HEK293 (cell line): ENCODE measurements around the gene MC1R.
A peak's percentile ranks its signal among the peaks of the same experiment; 100 is the strongest.

ENCODE experiments used
- CTCF ChIA-PET: fragments of 350-600 bp; formaldehyde crosslinking; extraction: SDS; loops from one replicate; lab custom pipeline; 2021; ENCODE audit warnings: antibody characterized with exemption; lab: Yijun Ruan, JAX
- POLR2A ChIA-PET: fragments of 300-600 bp; formaldehyde crosslinking; extraction: SDS; loops from one replicate; lab custom pipeline; 2020; ENCODE audit warnings: antibody characterized with exemption, inconsistent platforms; lab: Yijun Ruan, JAX
- H3K27ac ChIP-seq: fragments of 200-500 bp; sonication (Bioruptor generic); 2 replicates; pipeline ENCODE4 v1.5.1; 2014; ENCODE audit warnings: low read depth, low read length, control low read depth, inconsistent platforms; ENCODE audit errors: extremely low read depth
- H3K36me3 ChIP-seq, 2 experiments: fragments of 200-500 bp in 1 of 2; sonication (Bioruptor generic) in 1 of 2; 1 replicate in 1 of 2; 2 replicates in 1 of 2; pipeline ENCODE4 v1.5.1; 2014 to 2017; ENCODE audit warnings: inconsistent platforms in 2 of 2, low read length in 2 of 2; ENCODE audit not compliant: control insufficient read depth in 2 of 2, insufficient read depth in 1 of 2
- H3K4me1 ChIP-seq: fragments of 200-500 bp; sonication (Bioruptor generic); 2 replicates; pipeline ENCODE4 v1.5.1; 2014; ENCODE audit warnings: mild to moderate bottlenecking, low read length, inconsistent platforms; ENCODE audit not compliant: control insufficient read depth, insufficient read depth
- H3K4me3 ChIP-seq: 2 replicates; pipeline ENCODE4 v1.5.1; 2011; ENCODE audit warnings: low read depth, mild to moderate bottlenecking, control low read depth, low read length, moderate library complexity
- H3K9me3 ChIP-seq: fragments of 200-500 bp; sonication (Bioruptor generic); 2 replicates; pipeline ENCODE4 v1.5.1; 2014; ENCODE audit warnings: low read depth, low read length, inconsistent platforms; ENCODE audit not compliant: control insufficient read depth, insufficient read depth
- SALL2 ChIP-seq: fragments of 450-650 bp; formaldehyde crosslinking; IDR thresholded peaks from 2 replicates; pipeline ENCODE4 v1.5.0; 2017; ENCODE audit warnings: missing biosample characterization, mild to moderate bottlenecking, missing genetic modification characterization, borderline replicate concordance
- YY1 ChIP-seq: fragments of 450-650 bp; formaldehyde crosslinking; IDR thresholded peaks from 2 replicates; pipeline ENCODE4 v1.5.1; 2018; ENCODE audit warnings: missing biosample characterization, missing genetic modification characterization
- YY2 ChIP-seq: fragments of 450-650 bp; formaldehyde crosslinking; IDR thresholded peaks from 2 replicates; pipeline ENCODE4 v1.5.1; 2016; ENCODE audit warnings: missing biosample characterization, missing genetic modification characterization
- ZBTB17 ChIP-seq: fragments of 450-650 bp; formaldehyde crosslinking; IDR thresholded peaks from 2 replicates; pipeline ENCODE4 v1.5.1; 2016; ENCODE audit warnings: missing biosample characterization, missing genetic modification characterization
- ZEB2 ChIP-seq: fragments of 450-650 bp; formaldehyde crosslinking; IDR thresholded peaks from 2 replicates; pipeline ENCODE4 v1.5.1; 2016; ENCODE audit warnings: missing biosample characterization, missing genetic modification characterization
- ZFP69B ChIP-seq: fragments of 450-650 bp; formaldehyde crosslinking; IDR thresholded peaks from 2 replicates; pipeline ENCODE4 v1.5.1; 2016; ENCODE audit warnings: missing biosample characterization, missing genetic modification characterization
- ZNF112 ChIP-seq: fragments of 450-650 bp; formaldehyde crosslinking; IDR thresholded peaks from 2 replicates; pipeline ENCODE4 v1.5.0; 2017; ENCODE audit warnings: missing biosample characterization, missing genetic modification characterization
- ZNF23 ChIP-seq: fragments of 450-650 bp; formaldehyde crosslinking; IDR thresholded peaks from 2 replicates; pipeline ENCODE4 v1.5.1; 2016; ENCODE audit warnings: missing biosample characterization, missing genetic modification characterization, borderline replicate concordance
- ZNF24 ChIP-seq: fragments of 450-650 bp; formaldehyde crosslinking; IDR thresholded peaks from 2 replicates; pipeline ENCODE4 v1.5.1; 2016; ENCODE audit warnings: missing biosample characterization, missing genetic modification characterization
- ZNF324 ChIP-seq: fragments of 450-650 bp; formaldehyde crosslinking; IDR thresholded peaks from 2 replicates; pipeline ENCODE4 v1.5.1; 2016; ENCODE audit warnings: missing biosample characterization, missing genetic modification characterization
- ZNF37A ChIP-seq: fragments of 450-650 bp; IDR thresholded peaks from 2 replicates; pipeline ENCODE4 v1.5.1; 2018; ENCODE audit warnings: missing biosample characterization, missing genetic modification characterization
- ZNF529 ChIP-seq: fragments of 450-650 bp; formaldehyde crosslinking; IDR thresholded peaks from 2 replicates; pipeline ENCODE4 v1.5.1; 2017; ENCODE audit warnings: missing genetic modification characterization, missing biosample characterization; ENCODE audit not compliant: insufficient replicate concordance
- ZNF621 ChIP-seq: fragments of 450-650 bp; formaldehyde crosslinking; IDR thresholded peaks from 2 replicates; pipeline ENCODE4 v1.5.1; 2017; ENCODE audit warnings: missing biosample characterization, missing genetic modification characterization
- ZNF624 ChIP-seq: fragments of 450-650 bp; formaldehyde crosslinking; IDR thresholded peaks from 2 replicates; pipeline ENCODE4 v1.5.1; 2017; ENCODE audit warnings: missing biosample characterization, missing genetic modification characterization
- ZNF837 ChIP-seq: fragments of 450-650 bp; formaldehyde crosslinking; IDR thresholded peaks from 2 replicates; pipeline ENCODE4 v1.5.1; 2016; ENCODE audit warnings: missing biosample characterization, missing genetic modification characterization
- ZSCAN30 ChIP-seq: fragments of 450-650 bp; IDR thresholded peaks from 2 replicates; pipeline ENCODE4 v1.5.1; 2018; ENCODE audit warnings: missing biosample characterization, mild to moderate bottlenecking, missing genetic modification characterization, moderate library complexity
- TF ChIP-seq, protein P1 (sequence below): fragments of 450-650 bp; formaldehyde crosslinking; IDR thresholded peaks from 2 replicates; pipeline ENCODE4 v1.5.1; 2017; ENCODE audit warnings: missing biosample characterization, missing genetic modification characterization
- TF ChIP-seq, protein P2 (sequence below): sonication (generic); formaldehyde crosslinking; IDR thresholded peaks from 2 replicates; pipeline ENCODE4 v1.8.1; 2022; ENCODE audit warnings: mild to moderate bottlenecking, moderate library complexity, missing genetic modification reagents
- TF ChIP-seq, protein P3 (sequence below): fragments of 450-650 bp; formaldehyde crosslinking; IDR thresholded peaks from 2 replicates; pipeline ENCODE4 v1.5.1; 2016; ENCODE audit warnings: missing biosample characterization, missing genetic modification characterization, borderline replicate concordance
- TF ChIP-seq, protein P4 (sequence below): fragments of 450-650 bp; formaldehyde crosslinking; IDR thresholded peaks from 2 replicates; pipeline ENCODE4 v1.5.1; 2016; ENCODE audit warnings: missing biosample characterization, missing genetic modification characterization

Gene MC1R

DNA sequence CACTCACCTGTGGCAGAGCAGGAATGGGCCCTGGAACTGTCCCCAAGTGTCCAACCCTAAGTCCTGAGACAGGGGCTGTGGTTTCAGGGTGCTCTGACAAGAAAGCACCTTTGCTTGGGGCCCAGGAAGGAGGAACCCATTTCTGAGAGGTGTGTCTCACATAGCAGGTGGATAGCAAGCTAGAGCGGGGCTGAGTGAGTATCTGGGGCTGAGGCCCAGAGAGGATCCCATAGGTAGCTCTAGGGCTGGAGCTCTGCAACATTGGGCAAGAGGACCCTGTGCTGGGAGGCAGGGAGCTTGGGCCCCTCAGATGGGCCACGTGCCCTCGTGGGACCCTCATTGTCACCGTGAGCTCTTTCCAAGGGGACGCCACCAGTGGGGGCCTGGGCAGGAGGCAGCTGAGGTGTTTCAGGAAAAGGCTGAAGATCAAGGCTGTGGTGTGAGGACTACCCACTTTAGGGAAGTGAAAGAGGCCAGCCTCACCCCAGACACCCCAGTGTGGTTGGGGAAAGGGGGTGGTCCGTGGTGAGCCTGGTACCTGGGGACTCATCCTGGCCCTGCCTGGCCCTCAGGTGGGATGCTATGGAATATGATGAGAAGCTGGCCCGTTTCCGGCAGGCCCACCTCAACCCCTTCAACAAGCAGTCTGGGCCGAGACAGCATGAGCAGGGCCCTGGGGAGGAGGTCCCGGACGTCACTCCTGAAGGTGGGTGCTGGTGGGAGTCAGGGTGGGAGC, 35.2 kb downstream of the MC1R start:
- no peak for TF ChIP-seq ZNF837
- TF ChIP-seq ZBTB17 (tag by site-specific recombination): no peak
- no peak for TF ChIP-seq ZNF624 (tag by site-specific recombination)
- no peak for TF ChIP-seq YY1 (tag by site-specific recombination)
- H3K27ac ChIP-seq: 0 out of 2 replicates have a peak overlapping the region, but pooled peaks have one; percentile 16
- peaks cover 7 to 45% of the 10 kb centered on the region in 2 experiments; a peak in 2 of 3 replicates for H3K36me3 ChIP-seq
- ChIA-PET POLR2A (interaction anchor here (1.3 to 1.6 kb wide), 2 partner anchors 31 to 69 kb away, joined by 3 to 6 read pairs; partner anchors contain the start of gene TUBB3), CTCF (no interaction called here)
- H3K9me3 ChIP-seq: no peaks in the 10 kb centered on the region
- no peaks in the 10 kb centered on the region for H3K4me1 ChIP-seq
- H3K4me3 ChIP-seq: no peak overlapping the region

DNA sequence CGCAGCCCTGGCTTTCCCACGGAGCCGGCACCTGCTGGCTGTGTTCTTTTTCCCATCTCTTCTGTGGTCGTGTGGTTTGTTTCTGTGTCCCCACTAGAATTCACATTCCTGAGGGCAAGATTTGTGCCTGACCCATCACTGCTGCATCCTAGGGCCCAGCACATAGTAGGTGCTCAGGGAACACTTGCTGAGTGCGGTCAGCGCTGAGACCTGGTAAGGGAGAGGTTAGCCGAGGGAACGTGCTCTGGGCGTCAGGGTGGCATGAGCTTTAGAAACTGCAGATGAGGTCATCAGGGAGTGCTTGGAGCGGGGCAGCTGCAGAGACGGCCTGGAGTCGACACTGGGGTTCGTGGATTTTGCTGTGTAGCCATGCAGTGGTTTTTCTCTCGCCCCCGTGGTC, 35.8 kb downstream of the MC1R start:
- Histone ChIP-seq H3K4me1 (no peaks in the 10 kb centered on the region), H3K36me3 (peaks cover 7 to 51% of the 10 kb centered on the region in 2 experiments; a peak in 2 of 3 replicates), H3K27ac (no peak overlapping the region), H3K9me3 (no peaks in the 10 kb centered on the region), H3K4me3 (no peak overlapping the region)
- CTCF ChIA-PET: interaction anchor here (0.7 kb wide), 1 partner anchor 246 kb away, joined by 3 read pairs; no protein-coding TSS in a partner anchor
- POLR2A ChIA-PET: interaction anchor here (1.3 to 1.6 kb wide), 2 partner anchors 31 to 68 kb away, joined by 3 to 6 read pairs; partner anchors contain the start of gene TUBB3
- TF ChIP-seq, protein P1, sequence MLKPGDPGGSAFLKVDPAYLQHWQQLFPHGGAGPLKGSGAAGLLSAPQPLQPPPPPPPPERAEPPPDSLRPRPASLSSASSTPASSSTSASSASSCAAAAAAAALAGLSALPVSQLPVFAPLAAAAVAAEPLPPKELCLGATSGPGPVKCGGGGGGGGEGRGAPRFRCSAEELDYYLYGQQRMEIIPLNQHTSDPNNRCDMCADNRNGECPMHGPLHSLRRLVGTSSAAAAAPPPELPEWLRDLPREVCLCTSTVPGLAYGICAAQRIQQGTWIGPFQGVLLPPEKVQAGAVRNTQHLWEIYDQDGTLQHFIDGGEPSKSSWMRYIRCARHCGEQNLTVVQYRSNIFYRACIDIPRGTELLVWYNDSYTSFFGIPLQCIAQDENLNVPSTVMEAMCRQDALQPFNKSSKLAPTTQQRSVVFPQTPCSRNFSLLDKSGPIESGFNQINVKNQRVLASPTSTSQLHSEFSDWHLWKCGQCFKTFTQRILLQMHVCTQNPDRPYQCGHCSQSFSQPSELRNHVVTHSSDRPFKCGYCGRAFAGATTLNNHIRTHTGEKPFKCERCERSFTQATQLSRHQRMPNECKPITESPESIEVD (tag by site-specific recombination): no peak
- TF ChIP-seq SALL2 (tag by site-specific recombination) (no peak), ZNF324 (no peak), ZEB2 (tag by site-specific recombination) (no peak), ZNF529 (tag by site-specific recombination) (no peak), ZNF837 (no peak), ZSCAN30 (tag by site-specific recombination) (no peak), YY2 (no peak), ZNF24 (tag by site-specific recombination) (no peak)
- TF ChIP-seq, protein P2, sequence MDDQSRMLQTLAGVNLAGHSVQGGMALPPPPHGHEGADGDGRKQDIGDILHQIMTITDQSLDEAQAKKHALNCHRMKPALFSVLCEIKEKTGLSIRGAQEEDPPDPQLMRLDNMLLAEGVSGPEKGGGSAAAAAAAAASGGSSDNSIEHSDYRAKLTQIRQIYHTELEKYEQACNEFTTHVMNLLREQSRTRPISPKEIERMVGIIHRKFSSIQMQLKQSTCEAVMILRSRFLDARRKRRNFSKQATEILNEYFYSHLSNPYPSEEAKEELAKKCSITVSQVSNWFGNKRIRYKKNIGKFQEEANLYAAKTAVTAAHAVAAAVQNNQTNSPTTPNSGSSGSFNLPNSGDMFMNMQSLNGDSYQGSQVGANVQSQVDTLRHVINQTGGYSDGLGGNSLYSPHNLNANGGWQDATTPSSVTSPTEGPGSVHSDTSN (CRISPR knock-in tag): no peak

DNA sequence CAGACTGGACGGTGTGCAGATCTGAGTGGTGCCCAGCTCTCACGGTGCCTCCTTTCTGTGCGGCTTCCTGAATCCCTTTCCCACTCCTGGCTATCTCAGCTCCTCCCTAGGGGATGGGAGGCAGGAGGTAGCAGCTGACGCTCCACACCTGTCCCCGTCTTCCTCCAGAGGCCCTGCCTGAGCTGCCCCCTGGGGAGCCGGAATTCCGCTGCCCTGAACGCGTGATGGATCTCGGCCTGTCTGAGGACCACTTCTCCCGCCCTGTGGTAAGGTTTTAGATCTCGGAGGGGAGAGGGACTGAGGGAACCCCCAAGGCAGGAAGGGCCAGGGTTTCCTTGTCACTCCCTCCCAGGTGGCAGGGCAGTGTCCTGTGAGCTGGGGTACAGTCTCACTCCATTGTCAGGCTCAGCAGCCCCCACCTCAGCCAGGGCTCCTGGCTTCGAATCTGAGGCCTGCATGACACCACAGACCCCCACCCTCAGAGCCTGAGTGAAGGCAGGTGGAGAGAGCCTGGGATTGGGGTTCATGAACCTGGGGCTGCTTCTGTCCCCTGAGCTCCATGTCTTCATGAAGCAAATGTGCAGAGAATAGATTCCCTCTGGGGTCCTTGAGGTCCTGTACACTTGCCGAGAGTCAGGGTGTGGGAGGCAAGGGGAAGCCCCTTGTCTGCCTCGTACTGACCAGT, 36.5 kb downstream of the MC1R start:
- ChIA-PET POLR2A (interaction anchor here (1.3 to 1.6 kb wide), 2 partner anchors 32 to 67 kb away, joined by 3 to 6 read pairs; partner anchors contain the start of gene TUBB3), CTCF (interaction anchor here (0.6 to 0.7 kb wide), 2 partner anchors 110 to 246 kb away, joined by 3 read pairs; no protein-coding TSS in a partner anchor)
- no peak overlapping the region for H3K27ac ChIP-seq
- H3K9me3 ChIP-seq: no peaks in the 10 kb centered on the region
- no peak overlapping the region for H3K4me3 ChIP-seq
- peaks cover 7 to 55% of the 10 kb centered on the region in 2 experiments; a peak in 2 of 3 replicates for H3K36me3 ChIP-seq
- H3K4me1 ChIP-seq: no peaks in the 10 kb centered on the region
- TF ChIP-seq, protein P3, sequence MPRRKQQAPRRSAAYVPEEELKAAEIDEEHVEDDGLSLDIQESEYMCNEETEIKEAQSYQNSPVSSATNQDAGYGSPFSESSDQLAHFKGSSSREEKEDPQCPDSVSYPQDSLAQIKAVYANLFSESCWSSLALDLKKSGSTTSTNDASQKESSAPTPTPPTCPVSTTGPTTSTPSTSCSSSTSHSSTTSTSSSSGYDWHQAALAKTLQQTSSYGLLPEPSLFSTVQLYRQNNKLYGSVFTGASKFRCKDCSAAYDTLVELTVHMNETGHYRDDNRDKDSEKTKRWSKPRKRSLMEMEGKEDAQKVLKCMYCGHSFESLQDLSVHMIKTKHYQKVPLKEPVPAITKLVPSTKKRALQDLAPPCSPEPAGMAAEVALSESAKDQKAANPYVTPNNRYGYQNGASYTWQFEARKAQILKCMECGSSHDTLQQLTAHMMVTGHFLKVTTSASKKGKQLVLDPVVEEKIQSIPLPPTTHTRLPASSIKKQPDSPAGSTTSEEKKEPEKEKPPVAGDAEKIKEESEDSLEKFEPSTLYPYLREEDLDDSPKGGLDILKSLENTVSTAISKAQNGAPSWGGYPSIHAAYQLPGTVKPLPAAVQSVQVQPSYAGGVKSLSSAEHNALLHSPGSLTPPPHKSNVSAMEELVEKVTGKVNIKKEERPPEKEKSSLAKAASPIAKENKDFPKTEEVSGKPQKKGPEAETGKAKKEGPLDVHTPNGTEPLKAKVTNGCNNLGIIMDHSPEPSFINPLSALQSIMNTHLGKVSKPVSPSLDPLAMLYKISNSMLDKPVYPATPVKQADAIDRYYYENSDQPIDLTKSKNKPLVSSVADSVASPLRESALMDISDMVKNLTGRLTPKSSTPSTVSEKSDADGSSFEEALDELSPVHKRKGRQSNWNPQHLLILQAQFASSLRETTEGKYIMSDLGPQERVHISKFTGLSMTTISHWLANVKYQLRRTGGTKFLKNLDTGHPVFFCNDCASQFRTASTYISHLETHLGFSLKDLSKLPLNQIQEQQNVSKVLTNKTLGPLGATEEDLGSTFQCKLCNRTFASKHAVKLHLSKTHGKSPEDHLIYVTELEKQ: no peak
- TF ChIP-seq, protein P4, sequence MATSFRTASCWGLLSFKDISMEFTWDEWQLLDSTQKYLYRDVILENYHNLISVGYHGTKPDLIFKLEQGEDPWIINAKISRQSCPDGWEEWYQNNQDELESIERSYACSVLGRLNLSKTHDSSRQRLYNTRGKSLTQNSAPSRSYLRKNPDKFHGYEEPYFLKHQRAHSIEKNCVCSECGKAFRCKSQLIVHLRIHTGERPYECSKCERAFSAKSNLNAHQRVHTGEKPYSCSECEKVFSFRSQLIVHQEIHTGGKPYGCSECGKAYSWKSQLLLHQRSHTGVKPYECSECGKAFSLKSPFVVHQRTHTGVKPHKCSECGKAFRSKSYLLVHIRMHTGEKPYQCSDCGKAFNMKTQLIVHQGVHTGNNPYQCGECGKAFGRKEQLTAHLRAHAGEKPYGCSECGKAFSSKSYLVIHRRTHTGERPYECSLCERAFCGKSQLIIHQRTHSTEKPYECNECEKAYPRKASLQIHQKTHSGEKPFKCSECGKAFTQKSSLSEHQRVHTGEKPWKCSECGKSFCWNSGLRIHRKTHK: no peak
- TF ChIP-seq ZFP69B (no peak), ZNF621 (no peak), ZNF37A (tag by site-specific recombination) (no peak), ZNF837 (no peak), ZNF112 (tag by site-specific recombination) (no peak), ZNF23 (tag by site-specific recombination) (no peak)
